Liver (tissue), 9 donors: ENCODE data around the gene LLGL2. TPM values are rescaled to one million over a fixed set of nuclear protein-coding genes. Genes with fewer than 3 reads are reported as not detected.

Experiments used
- DNase-seq: peaks from one replicate; pipeline ENCODE4 v3.0.0-alpha.2; 2017; ENCODE audit warnings: low spot score
- H3K27ac ChIP-seq, 2 donors: one replicate each; pipeline ENCODE4 v1.7.0; 2013; ENCODE audit warnings: inconsistent platforms in 2 of 2, low read length in 2 of 2, control low read depth in 1 of 2, low read depth in 1 of 2, mild to moderate bottlenecking in 1 of 2
- H3K27me3 ChIP-seq, 4 donors: one replicate each; pipeline versions ENCODE4 v1.6.1 to v1.7.0; 2013; ENCODE audit warnings: low read length in 3 of 4, inconsistent platforms in 1 of 4, mild to moderate bottlenecking in 1 of 4, moderate library complexity in 1 of 4; ENCODE audit not compliant: control insufficient read depth in 4 of 4, insufficient read depth in 4 of 4
- H3K36me3 ChIP-seq, 4 donors: one replicate each; pipeline versions ENCODE4 v1.6.1 to v1.7.0; 2013; ENCODE audit warnings: low read length in 3 of 4, mild to moderate bottlenecking in 3 of 4, low read depth in 1 of 4, moderate library complexity in 1 of 4; ENCODE audit not compliant: control insufficient read depth in 4 of 4, insufficient read depth in 3 of 4
- H3K4me1 ChIP-seq, 4 donors: one replicate each; pipeline versions ENCODE4 v1.6.1 to v1.7.0; 2013; ENCODE audit warnings: low read length in 3 of 4, mild to moderate bottlenecking in 3 of 4, moderate library complexity in 1 of 4; ENCODE audit not compliant: control insufficient read depth in 4 of 4, insufficient read depth in 4 of 4
- H3K4me3 ChIP-seq, 3 donors: one replicate each; pipeline versions ENCODE4 v1.6.1 to v1.7.0; 2013; ENCODE audit warnings: low read length in 3 of 3, control low read depth in 1 of 3, low read depth in 1 of 3, mild to moderate bottlenecking in 1 of 3
- H3K9ac ChIP-seq, 2 donors: one replicate each; pipeline ENCODE4 v1.7.0; 2013; ENCODE audit warnings: low read length in 2 of 2, mild to moderate bottlenecking in 2 of 2, moderate library complexity in 2 of 2, control low read depth in 1 of 2, low read depth in 1 of 2
- H3K9me3 ChIP-seq, 4 donors: one replicate each; pipeline versions ENCODE4 v1.6.1 to v1.7.0; 2013; ENCODE audit warnings: low read length in 3 of 4; ENCODE audit not compliant: control insufficient read depth in 4 of 4
- EGR1 ChIP-seq, 2 donors: IDR thresholded peaks; 2 replicates each; pipeline ENCODE4 v1.6.1; 2016 to 2018; ENCODE audit warnings: antibody characterized with exemption in 2 of 2, low read depth in 2 of 2
- HNF4A ChIP-seq, 2 donors: conservative IDR thresholded peaks; 2 replicates each; pipeline ENCODE4 v1.6.1; 2016; ENCODE audit warnings: antibody characterized with exemption in 2 of 2, mild to moderate bottlenecking in 2 of 2
- HNF4G ChIP-seq: IDR thresholded peaks from 2 replicates; pipeline ENCODE4 v1.6.1; 2016; ENCODE audit warnings: antibody characterized with exemption
- RXRA ChIP-seq, 2 donors: IDR thresholded peaks; 2 replicates each; pipeline ENCODE4 v1.6.1; 2017 to 2018; ENCODE audit warnings: antibody characterized with exemption in 2 of 2, mild to moderate bottlenecking in 1 of 2
- TAF1 ChIP-seq: conservative IDR thresholded peaks from 2 replicates; pipeline ENCODE4 v1.6.1; 2016; ENCODE audit warnings: antibody characterized with exemption, mild to moderate bottlenecking
- YY1 ChIP-seq: IDR thresholded peaks from 2 replicates; pipeline ENCODE4 v1.6.1; 2016; ENCODE audit warnings: antibody characterized with exemption, mild to moderate bottlenecking
- WGBS: extraction: QIAGEN DNeasy Blood & Tissue Kit; methylation state at CpG from one replicate; pipeline ENCODE4 v1.1.7; 2013; 5-methylcytosine and 5-hydroxymethylcytosine counted together
- polyA plus RNA-seq, 2 donors: library from polyadenylated mRNA; stranded (reverse) in 1 of 2; unstranded in 1 of 2; fragments of 200-250 nt in 1 of 2; fragments of >200 nt in 1 of 2; fragmentation: Nextera tagmentation in 1 of 2; extraction: Ambion mirVana in 1 of 2; gene quantifications; one replicate each; pipeline versions ENCODE4 v1.2.1 to v1.2.3, GENCODE V29; 2013 to 2015
- total RNA-seq, 2 donors: library from RNA; depleted of rRNA; stranded (reverse); fragments of >200 nt; gene quantifications; one replicate each; pipeline ENCODE4 v1.2.3, GENCODE V29; 2014
- TF ChIP-seq, protein P1 (sequence below): fragments of 150-350 bp; IDR thresholded peaks from 2 replicates; pipeline ENCODE4 v1.5.1; 2017; ENCODE audit warnings: improper control_type of control experiment, low read depth, low read length; ENCODE audit not compliant: missing input control
- TF ChIP-seq, protein P2 (sequence below): IDR thresholded peaks from 2 replicates; pipeline ENCODE4 v1.6.1; 2016; ENCODE audit warnings: antibody characterized with exemption
- TF ChIP-seq, protein P3 (sequence below): IDR thresholded peaks from 2 replicates; pipeline ENCODE4 v1.6.1; 2016; ENCODE audit warnings: antibody characterized with exemption, mild to moderate bottlenecking
- TF ChIP-seq, protein P4 (sequence below): IDR thresholded peaks from 2 replicates; pipeline ENCODE4 v1.6.1; 2016; ENCODE audit warnings: antibody characterized with exemption
- TF ChIP-seq, protein P5 (sequence below): IDR thresholded peaks from 2 replicates; pipeline ENCODE4 v1.6.1; 2016; ENCODE audit warnings: antibody characterized with exemption
- donor health status: healthy.
- donor health status: healthy.
- donor health status: healthy.
- donor health status: healthy.
- donor health status: healthy.

Gene LLGL2
- total and polyA plus RNA-seq, 4 donors = 23.2 to 69.6 (median 38.5) TPM

DNA sequence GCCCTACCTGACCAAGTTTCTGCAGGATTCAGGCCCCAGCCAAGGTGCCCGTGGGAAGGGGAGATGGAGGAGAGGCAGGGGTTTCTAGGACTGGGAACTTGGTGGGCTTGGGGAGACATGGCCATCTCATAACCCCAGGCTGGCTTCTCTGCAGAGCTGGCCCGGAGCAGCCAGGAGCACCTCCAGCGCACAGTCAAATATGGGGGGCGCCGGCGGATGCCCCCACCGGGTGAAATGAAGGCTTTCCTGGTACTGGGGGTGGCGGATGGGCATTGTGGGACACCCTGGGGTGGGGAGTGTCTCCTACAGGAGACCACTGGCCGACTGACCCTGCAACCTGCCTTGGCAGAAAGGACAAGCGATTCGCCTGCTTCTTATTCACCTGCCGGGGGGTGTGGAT is 98.5 kb downstream of the LLGL2 start:
- no peak overlapping the region for H3K4me3 ChIP-seq
- H3K36me3 ChIP-seq = peaks cover 0 to 48% (median 6%) of the 10 kb centered on the region in 4 donors
- TF ChIP-seq, protein P1, sequence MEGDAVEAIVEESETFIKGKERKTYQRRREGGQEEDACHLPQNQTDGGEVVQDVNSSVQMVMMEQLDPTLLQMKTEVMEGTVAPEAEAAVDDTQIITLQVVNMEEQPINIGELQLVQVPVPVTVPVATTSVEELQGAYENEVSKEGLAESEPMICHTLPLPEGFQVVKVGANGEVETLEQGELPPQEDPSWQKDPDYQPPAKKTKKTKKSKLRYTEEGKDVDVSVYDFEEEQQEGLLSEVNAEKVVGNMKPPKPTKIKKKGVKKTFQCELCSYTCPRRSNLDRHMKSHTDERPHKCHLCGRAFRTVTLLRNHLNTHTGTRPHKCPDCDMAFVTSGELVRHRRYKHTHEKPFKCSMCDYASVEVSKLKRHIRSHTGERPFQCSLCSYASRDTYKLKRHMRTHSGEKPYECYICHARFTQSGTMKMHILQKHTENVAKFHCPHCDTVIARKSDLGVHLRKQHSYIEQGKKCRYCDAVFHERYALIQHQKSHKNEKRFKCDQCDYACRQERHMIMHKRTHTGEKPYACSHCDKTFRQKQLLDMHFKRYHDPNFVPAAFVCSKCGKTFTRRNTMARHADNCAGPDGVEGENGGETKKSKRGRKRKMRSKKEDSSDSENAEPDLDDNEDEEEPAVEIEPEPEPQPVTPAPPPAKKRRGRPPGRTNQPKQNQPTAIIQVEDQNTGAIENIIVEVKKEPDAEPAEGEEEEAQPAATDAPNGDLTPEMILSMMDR = no peak
- TF ChIP-seq, protein P2, sequence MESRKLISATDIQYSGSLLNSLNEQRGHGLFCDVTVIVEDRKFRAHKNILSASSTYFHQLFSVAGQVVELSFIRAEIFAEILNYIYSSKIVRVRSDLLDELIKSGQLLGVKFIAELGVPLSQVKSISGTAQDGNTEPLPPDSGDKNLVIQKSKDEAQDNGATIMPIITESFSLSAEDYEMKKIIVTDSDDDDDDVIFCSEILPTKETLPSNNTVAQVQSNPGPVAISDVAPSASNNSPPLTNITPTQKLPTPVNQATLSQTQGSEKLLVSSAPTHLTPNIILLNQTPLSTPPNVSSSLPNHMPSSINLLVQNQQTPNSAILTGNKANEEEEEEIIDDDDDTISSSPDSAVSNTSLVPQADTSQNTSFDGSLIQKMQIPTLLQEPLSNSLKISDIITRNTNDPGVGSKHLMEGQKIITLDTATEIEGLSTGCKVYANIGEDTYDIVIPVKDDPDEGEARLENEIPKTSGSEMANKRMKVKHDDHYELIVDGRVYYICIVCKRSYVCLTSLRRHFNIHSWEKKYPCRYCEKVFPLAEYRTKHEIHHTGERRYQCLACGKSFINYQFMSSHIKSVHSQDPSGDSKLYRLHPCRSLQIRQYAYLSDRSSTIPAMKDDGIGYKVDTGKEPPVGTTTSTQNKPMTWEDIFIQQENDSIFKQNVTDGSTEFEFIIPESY = no peak
- TF ChIP-seq, protein P3, sequence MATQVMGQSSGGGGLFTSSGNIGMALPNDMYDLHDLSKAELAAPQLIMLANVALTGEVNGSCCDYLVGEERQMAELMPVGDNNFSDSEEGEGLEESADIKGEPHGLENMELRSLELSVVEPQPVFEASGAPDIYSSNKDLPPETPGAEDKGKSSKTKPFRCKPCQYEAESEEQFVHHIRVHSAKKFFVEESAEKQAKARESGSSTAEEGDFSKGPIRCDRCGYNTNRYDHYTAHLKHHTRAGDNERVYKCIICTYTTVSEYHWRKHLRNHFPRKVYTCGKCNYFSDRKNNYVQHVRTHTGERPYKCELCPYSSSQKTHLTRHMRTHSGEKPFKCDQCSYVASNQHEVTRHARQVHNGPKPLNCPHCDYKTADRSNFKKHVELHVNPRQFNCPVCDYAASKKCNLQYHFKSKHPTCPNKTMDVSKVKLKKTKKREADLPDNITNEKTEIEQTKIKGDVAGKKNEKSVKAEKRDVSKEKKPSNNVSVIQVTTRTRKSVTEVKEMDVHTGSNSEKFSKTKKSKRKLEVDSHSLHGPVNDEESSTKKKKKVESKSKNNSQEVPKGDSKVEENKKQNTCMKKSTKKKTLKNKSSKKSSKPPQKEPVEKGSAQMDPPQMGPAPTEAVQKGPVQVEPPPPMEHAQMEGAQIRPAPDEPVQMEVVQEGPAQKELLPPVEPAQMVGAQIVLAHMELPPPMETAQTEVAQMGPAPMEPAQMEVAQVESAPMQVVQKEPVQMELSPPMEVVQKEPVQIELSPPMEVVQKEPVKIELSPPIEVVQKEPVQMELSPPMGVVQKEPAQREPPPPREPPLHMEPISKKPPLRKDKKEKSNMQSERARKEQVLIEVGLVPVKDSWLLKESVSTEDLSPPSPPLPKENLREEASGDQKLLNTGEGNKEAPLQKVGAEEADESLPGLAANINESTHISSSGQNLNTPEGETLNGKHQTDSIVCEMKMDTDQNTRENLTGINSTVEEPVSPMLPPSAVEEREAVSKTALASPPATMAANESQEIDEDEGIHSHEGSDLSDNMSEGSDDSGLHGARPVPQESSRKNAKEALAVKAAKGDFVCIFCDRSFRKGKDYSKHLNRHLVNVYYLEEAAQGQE = no peak
- TF ChIP-seq RXRA (IDR thresholded peaks at IDR 0.05) = no peak
- no peak for TF ChIP-seq EGR1 (IDR thresholded peaks at IDR 0.05; ENCODE audit: low read depth in 2 of 2)
- no peak for TF ChIP-seq HNF4G
- no peak for TF ChIP-seq YY1
- TF ChIP-seq TAF1 = no peak
- TF ChIP-seq, protein P4, sequence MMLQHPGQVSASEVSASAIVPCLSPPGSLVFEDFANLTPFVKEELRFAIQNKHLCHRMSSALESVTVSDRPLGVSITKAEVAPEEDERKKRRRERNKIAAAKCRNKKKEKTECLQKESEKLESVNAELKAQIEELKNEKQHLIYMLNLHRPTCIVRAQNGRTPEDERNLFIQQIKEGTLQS = no peak
- no peak for TF ChIP-seq HNF4A (conservative IDR thresholded peaks at IDR 0.05)
- TF ChIP-seq, protein P5, sequence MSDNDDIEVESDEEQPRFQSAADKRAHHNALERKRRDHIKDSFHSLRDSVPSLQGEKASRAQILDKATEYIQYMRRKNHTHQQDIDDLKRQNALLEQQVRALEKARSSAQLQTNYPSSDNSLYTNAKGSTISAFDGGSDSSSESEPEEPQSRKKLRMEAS = no peak
- no peak overlapping the region for H3K9ac ChIP-seq
- 92% methylated on average over 12 of the region's 12 CpGs for WGBS
- no peaks in the 10 kb centered on the region for H3K27me3 ChIP-seq
- no peak for DNase-seq
- H3K4me1 ChIP-seq = no peaks in the 10 kb centered on the region
- no peaks in the 10 kb centered on the region for H3K9me3 ChIP-seq
- H3K27ac ChIP-seq = no peak overlapping the region

Other genes starting within 250 kb of the LLGL2 start
- 1 to 10 TPM; 8.0 to 9.5 TPM for gene SLC25A19, start 236.3 kb upstream of the LLGL2 start, total RNA-seq
- 1 to 10 TPM; 4.7 to 5.2 TPM for gene SLC25A19, start 236.3 kb upstream of the LLGL2 start, polyA plus RNA-seq
- 10 to 100 TPM; 49.3 to 91.8 TPM for gene GRB2, start 120.0 kb upstream of the LLGL2 start, total RNA-seq
- gene GRB2, start 120.0 kb upstream of the LLGL2 start, polyA plus RNA-seq = 10 to 100 TPM; 36.0 to 49.9 TPM
- gene TMEM94, start 69.1 kb upstream of the LLGL2 start, total RNA-seq = 10 to 100 TPM; 19.2 to 31.0 TPM
- gene TMEM94, start 69.1 kb upstream of the LLGL2 start, polyA plus RNA-seq = 10 to 100 TPM; 15.6 to 20.9 TPM
- 10 to 100 TPM in 1 of 2 donors, 1 to 10 TPM in 1; 5.9 to 11.4 TPM for gene CASKIN2, start 10.2 kb upstream of the LLGL2 start, total RNA-seq
- 10 to 100 TPM in 1 of 2 donors, 1 to 10 TPM in 1; 2.3 to 12.1 TPM for gene CASKIN2, start 10.2 kb upstream of the LLGL2 start, polyA plus RNA-seq
- gene TSEN54, start 9.2 kb upstream of the LLGL2 start, total RNA-seq = 10 to 100 TPM; 10.8 to 15.1 TPM
- 10 to 100 TPM in 1 of 2 donors, 1 to 10 TPM in 1; 9.1 to 13.9 TPM for gene TSEN54, start 9.2 kb upstream of the LLGL2 start, polyA plus RNA-seq
- gene MYO15B, start 62.1 kb downstream of the LLGL2 start, total RNA-seq = 10 to 100 TPM; 21.2 to 34.4 TPM
- gene MYO15B, start 62.1 kb downstream of the LLGL2 start, polyA plus RNA-seq = 10 to 100 TPM; 13.3 to 14.8 TPM
- gene SMIM5, start 107.7 kb downstream of the LLGL2 start, total RNA-seq = 10 to 100 TPM in 1 of 2 donors, under 1 TPM in 1; 0.25 to 54.9 TPM
- under 1 TPM; 0.10 TPM for gene SMIM5, start 107.7 kb downstream of the LLGL2 start, polyA plus RNA-seq
- 10 to 100 TPM; 12.1 to 15.1 TPM for gene RECQL5, start 141.5 kb downstream of the LLGL2 start, total RNA-seq
- 10 to 100 TPM in 1 of 2 donors, 1 to 10 TPM in 1; 8.3 to 10.9 TPM for gene RECQL5, start 141.5 kb downstream of the LLGL2 start, polyA plus RNA-seq
- 10 to 100 TPM; 20.9 to 32.5 TPM for gene SAP30BP, start 141.6 kb downstream of the LLGL2 start, total RNA-seq
- gene SAP30BP, start 141.6 kb downstream of the LLGL2 start, polyA plus RNA-seq = 10 to 100 TPM; 27.9 to 33.4 TPM
- gene ITGB4, start 195.8 kb downstream of the LLGL2 start, total RNA-seq = 1 to 10 TPM in 1 of 2 donors, under 1 TPM in 1; 0.42 to 1.2 TPM
- 1 to 10 TPM; 1.3 to 1.4 TPM for gene ITGB4, start 195.8 kb downstream of the LLGL2 start, polyA plus RNA-seq
- gene GALK1, start 239.5 kb downstream of the LLGL2 start, total RNA-seq = 100 to 1,000 TPM in 1 of 2 donors, 10 to 100 TPM in 1; 80.3 to 111 TPM
- gene GALK1, start 239.5 kb downstream of the LLGL2 start, polyA plus RNA-seq = 100 to 1,000 TPM in 1 of 2 donors, 10 to 100 TPM in 1; 59.0 to 230 TPM